GM19328 (cell line): ENCODE measurements around the gene MEP1B.

Experiments used
- ATAC-seq: cut with Tn5 transposase; IDR thresholded peaks from one replicate; pipeline ENCODE4 v1.9.1; 2021; ENCODE audit warnings: mild to moderate bottlenecking, moderate library complexity; ENCODE audit not compliant: unreplicated experiment

MEP1B gene

DNA sequence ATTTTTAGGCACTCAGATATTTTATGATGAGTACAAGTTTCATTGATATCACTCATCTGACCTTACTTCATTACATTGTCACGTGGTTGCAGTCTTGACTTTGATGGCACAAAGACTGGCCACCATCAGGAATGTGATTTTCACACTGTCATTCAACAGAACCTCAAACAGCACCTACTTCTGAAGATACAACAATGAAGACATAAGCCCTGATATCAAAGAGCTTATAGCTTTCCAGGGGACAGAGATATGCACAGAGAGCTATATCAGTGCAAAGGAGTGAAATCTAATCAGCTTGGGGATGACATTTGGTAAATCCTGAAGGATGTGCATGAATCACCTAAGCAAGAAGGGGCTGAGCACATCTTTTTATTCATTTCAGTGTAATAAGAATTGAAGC lies 72.3 kb downstream of the MEP1B start:
- ATAC-seq = no peak

DNA sequence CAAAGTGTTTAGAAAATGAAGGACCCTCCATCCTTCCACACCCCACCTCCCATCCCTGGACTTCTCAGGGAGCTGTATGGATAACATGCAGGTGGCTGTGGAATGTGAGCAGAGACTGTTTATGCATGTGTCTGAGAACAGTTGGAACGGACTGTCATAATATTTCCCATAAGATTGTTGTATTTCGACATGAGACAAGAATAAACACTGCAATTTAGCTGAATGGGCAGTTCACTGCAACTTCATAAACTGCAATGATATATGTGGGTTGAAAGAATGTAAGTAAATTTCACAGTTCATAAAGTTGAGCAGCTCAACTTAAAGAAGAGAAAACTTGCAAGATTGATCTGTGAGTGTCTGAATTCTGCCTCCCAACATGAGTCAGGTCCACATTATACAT lies 74.6 kb downstream of the MEP1B start:
- ATAC-seq = no peak

DNA sequence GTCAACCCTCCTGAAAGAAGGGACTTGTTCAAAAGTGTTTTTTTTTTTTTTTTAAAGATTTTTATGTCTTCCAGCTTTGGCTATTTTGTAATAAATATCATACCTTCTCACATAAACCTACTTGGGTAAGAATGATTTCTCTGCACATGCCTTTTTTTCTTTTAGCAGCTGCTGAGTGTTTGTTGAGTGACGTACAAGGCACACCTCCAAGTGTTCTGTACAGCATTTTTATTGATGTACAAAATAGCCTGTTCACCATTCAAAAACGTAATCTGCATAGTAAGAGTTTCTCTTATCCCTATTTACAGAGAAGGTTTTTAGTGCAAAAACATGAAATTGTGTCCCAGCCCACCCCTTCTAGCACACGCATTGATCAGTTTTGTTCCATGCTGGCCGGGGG lies 77.6 kb downstream of the MEP1B start:
- no peak for ATAC-seq
